Activated CD8-positive, alpha-beta memory T cell treated with anti-CD3 and anti-CD28 coated beads, Interleukin-2, amount 10 ng/mL, durations not matched to agents 7 days and 5 days (primary cell): ENCODE data around the gene TMTC3. TPM values are rescaled to one million over a fixed set of nuclear protein-coding genes. Genes with fewer than 3 reads are reported as not detected.

ENCODE experiments used
- ATAC-seq: fragments of 150-1000 bp; cut with Tn5 transposase; one replicate; pipeline ENCODE4 v1.10.0; 2021; ENCODE audit warnings: moderate library complexity
- CTCF ChIA-PET: fragments of 350-600 bp; sonication (Branson Sonifier 250); formaldehyde crosslinking; loops from one replicate; lab custom pipeline; 2021; ENCODE audit warnings: antibody characterized with exemption; lab: Charles Lee
- DNase-seq: peaks from one replicate; pipeline ENCODE4 v3.0.0-alpha.2; 2020
- H3K27ac Mint-ChIP-seq: one replicate; pipeline ENCODE4 v1.8.0; 2021; ENCODE audit warnings: mild to moderate bottlenecking, mixed read lengths
- H3K27me3 Mint-ChIP-seq: one replicate; pipeline ENCODE4 v1.8.0; 2021; ENCODE audit warnings: mixed read lengths
- H3K36me3 Mint-ChIP-seq: one replicate; pipeline ENCODE4 v1.8.0; 2021; ENCODE audit warnings: mild to moderate bottlenecking, mixed read lengths
- H3K4me1 Mint-ChIP-seq: one replicate; pipeline ENCODE4 v1.8.0; 2021; ENCODE audit warnings: mixed read lengths
- H3K4me3 Mint-ChIP-seq: one replicate; pipeline ENCODE4 v1.8.0; 2021; ENCODE audit warnings: mild to moderate bottlenecking, moderate library complexity, mixed read lengths
- H3K9me3 Mint-ChIP-seq: one replicate; pipeline ENCODE4 v1.8.0; 2022; ENCODE audit warnings: low read depth, mixed read lengths
- total RNA-seq, 2 experiments: library from RNA; stranded (reverse); gene quantifications; one replicate each; pipeline ENCODE4 v1.2.3, GENCODE V29; 2021

TMTC3 gene
- total RNA-seq, 2 experiments from 2014 or later, result 5.9 to 7.6 TPM

- no peak for DNase-seq
- Mint-ChIP-seq H3K36me3 (peaks cover 4% of the 10 kb centered on the region), H3K4me3 (no peak overlapping the region), H3K9me3 (no peaks in the 10 kb centered on the region), H3K27ac (no peak overlapping the region), H3K27me3 (no peaks in the 10 kb centered on the region), H3K4me1 (peaks cover 20% of the 10 kb centered on the region)
- CTCF ChIA-PET, result no interaction called here
- ATAC-seq, result no peak
Measured at GRCh38 chr12:88243982-88244381, 101.9 kb downstream of the TMTC3 start.

GRCh38 chr12:88245905-88246304 lies 103.8 kb downstream of the TMTC3 start:
- Mint-ChIP-seq H3K36me3 (no peaks in the 10 kb centered on the region), H3K4me1 (peaks cover 20% of the 10 kb centered on the region)

GRCh38 chr12:88247241-88247643 lies 105.1 kb downstream of the TMTC3 start:
- Mint-ChIP-seq H3K9me3 (no peaks in the 10 kb centered on the region), H3K36me3 (no peaks in the 10 kb centered on the region), H3K4me1 (peaks cover 10% of the 10 kb centered on the region), H3K27me3 (peaks cover 2% of the 10 kb centered on the region), H3K27ac (no peak overlapping the region), H3K4me3 (no peak overlapping the region)
- ATAC-seq (no peak), DNase-seq (no peak)
- CTCF ChIA-PET, result no interaction called here

More at GRCh38 chr12:88245905-88246304, 103.8 kb downstream of the TMTC3 start:
- Mint-ChIP-seq H3K9me3 (no peaks in the 10 kb centered on the region), H3K4me3 (no peak overlapping the region), H3K27ac (no peak overlapping the region), H3K27me3 (peaks cover 2% of the 10 kb centered on the region)
- no peak for DNase-seq
- CTCF ChIA-PET, result no interaction called here
- ATAC-seq, result no peak

GRCh38 chr12:88248606-88249005 lies 106.5 kb downstream of the TMTC3 start:
- DNase-seq, result no peak
- no peaks in the 10 kb centered on the region for H3K9me3 Mint-ChIP-seq
- no peak overlapping the region for H3K27ac Mint-ChIP-seq
- CTCF ChIA-PET, result no interaction called here
- ATAC-seq, result no peak
- no peaks in the 10 kb centered on the region for H3K4me1 Mint-ChIP-seq
- H3K4me3 Mint-ChIP-seq, result no peak overlapping the region
- H3K36me3 Mint-ChIP-seq, result no peaks in the 10 kb centered on the region
- H3K27me3 Mint-ChIP-seq, result peaks cover 9% of the 10 kb centered on the region

Other genes with a start within 250 kb of the TMTC3 start
- gene C12orf50, start 112.9 kb upstream of the TMTC3 start, total RNA-seq, result under 1 TPM in 1 of 2 experiments, not detected in 1; 0.18 TPM
- 10 to 100 TPM; 13.3 to 16.1 TPM for gene CEP290, start 219 bp upstream of the TMTC3 start, total RNA-seq